OCI-LY3 (cell line): ENCODE data around the gene PLPP3.
A peak's percentile ranks its signal among the peaks of the same experiment; 100 is the strongest.

ENCODE experiments used
- H2AFZ ChIP-seq: fragments of 200-600, 300-600 bp; shearing (Covaris generic); 2 replicates; pipeline ENCODE4 v1.6.0; 2014; ENCODE audit warnings: antibody characterized with exemption, low read depth, low read length
- H3K27ac ChIP-seq: fragments of 200-600, 300-600 bp; sonication (generic); 2 replicates; pipeline ENCODE4 v1.5.1; 2014; ENCODE audit warnings: mild to moderate bottlenecking, low read length, moderate library complexity, mixed read lengths
- H3K27me3 ChIP-seq: fragments of 200-600, 300-600 bp; sonication (generic); 2 replicates; pipeline ENCODE4 v1.6.1; 2014; ENCODE audit warnings: low read depth, low read length, mixed read lengths
- H3K36me3 ChIP-seq: fragments of 200-600, 300-600 bp; sonication (generic); replicated peaks from 2 replicates; pipeline ENCODE3; 2014; ENCODE audit warnings: low read depth, low read length, mixed read lengths
- H3K4me1 ChIP-seq: fragments of 300-600, 200-600 bp; sonication (generic); 2 replicates; pipeline ENCODE4 v1.6.1; 2014; ENCODE audit warnings: low read length, mixed read lengths
- H3K4me2 ChIP-seq: fragments of 200-600, 300-600 bp; sonication (generic); 2 replicates; pipeline ENCODE4 v1.6.1; 2014; ENCODE audit warnings: low read length, mixed read lengths
- H3K4me3 ChIP-seq: fragments of 300-600, 200-600 bp; sonication (generic); 2 replicates; pipeline ENCODE4 v1.5.1; 2014; ENCODE audit warnings: antibody characterized with exemption, mild to moderate bottlenecking, low read length, moderate library complexity
- H3K79me2 ChIP-seq: fragments of 300-600, 200-600 bp; shearing (Covaris generic); 2 replicates; pipeline ENCODE4 v1.6.1; 2014; ENCODE audit warnings: mild to moderate bottlenecking, low read length, mixed read lengths
- H3K9ac ChIP-seq: fragments of 300-600, 200-600 bp; shearing (Covaris generic); 2 replicates; pipeline ENCODE4 v1.6.0; 2014; ENCODE audit warnings: mild to moderate bottlenecking, low read length, moderate library complexity
- H3K9me3 ChIP-seq: fragments of 200-600, 300-600 bp; shearing (Covaris generic); 2 replicates; pipeline ENCODE4 v1.6.1; 2014; ENCODE audit warnings: low read length, mixed read lengths; ENCODE audit not compliant: insufficient read depth
- H4K20me1 ChIP-seq: fragments of 200-600, 300-600 bp; sonication (generic); 2 replicates; pipeline ENCODE4 v1.6.1; 2016; ENCODE audit warnings: low read length, mixed read lengths; ENCODE audit not compliant: insufficient read depth
- EZH2phosphoT487 ChIP-seq: fragments of 200-600 bp; shearing (Covaris generic); IDR thresholded peaks from 2 replicates; pipeline ENCODE4 v1.6.1; 2018; ENCODE audit warnings: antibody characterized with exemption, mixed run types, low read depth
- TF ChIP-seq, protein P1 (sequence below): fragments of 200-600, 300-600 bp; sonication (generic); IDR thresholded peaks from 2 replicates; pipeline ENCODE4 v1.5.1; 2014; ENCODE audit warnings: antibody characterized with exemption, low read length, low read depth

PLPP3 gene

DNA sequence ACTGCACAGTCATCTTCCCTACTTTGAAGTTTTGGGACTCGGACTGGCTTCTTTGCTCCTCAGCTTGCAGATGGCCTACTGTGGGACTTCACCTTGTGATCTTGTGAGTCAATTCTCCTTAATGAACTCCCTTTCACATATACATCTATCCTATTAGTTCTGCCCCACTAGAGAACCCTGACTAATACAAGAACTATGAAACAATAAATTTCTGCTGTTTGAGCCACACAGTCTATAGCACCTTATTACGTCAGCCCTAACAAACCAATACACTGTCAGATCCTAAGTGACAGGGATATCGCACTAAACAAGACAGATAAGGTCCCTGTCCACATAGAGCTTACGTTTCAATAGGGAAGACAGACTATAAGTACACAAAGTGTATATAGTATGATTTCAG lies 120.1 kb downstream of the PLPP3 start:
- peak overlapping the region; percentile 45 for H3K4me2 ChIP-seq
- no peaks in the 10 kb centered on the region for H4K20me1 ChIP-seq
- TF ChIP-seq, protein P1, sequence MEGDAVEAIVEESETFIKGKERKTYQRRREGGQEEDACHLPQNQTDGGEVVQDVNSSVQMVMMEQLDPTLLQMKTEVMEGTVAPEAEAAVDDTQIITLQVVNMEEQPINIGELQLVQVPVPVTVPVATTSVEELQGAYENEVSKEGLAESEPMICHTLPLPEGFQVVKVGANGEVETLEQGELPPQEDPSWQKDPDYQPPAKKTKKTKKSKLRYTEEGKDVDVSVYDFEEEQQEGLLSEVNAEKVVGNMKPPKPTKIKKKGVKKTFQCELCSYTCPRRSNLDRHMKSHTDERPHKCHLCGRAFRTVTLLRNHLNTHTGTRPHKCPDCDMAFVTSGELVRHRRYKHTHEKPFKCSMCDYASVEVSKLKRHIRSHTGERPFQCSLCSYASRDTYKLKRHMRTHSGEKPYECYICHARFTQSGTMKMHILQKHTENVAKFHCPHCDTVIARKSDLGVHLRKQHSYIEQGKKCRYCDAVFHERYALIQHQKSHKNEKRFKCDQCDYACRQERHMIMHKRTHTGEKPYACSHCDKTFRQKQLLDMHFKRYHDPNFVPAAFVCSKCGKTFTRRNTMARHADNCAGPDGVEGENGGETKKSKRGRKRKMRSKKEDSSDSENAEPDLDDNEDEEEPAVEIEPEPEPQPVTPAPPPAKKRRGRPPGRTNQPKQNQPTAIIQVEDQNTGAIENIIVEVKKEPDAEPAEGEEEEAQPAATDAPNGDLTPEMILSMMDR = no peak
- TF ChIP-seq EZH2phosphoT487 = no peak
- peaks cover 13% of the 10 kb centered on the region for H3K27me3 ChIP-seq
- no peak overlapping the region for H3K27ac ChIP-seq
- H2AFZ ChIP-seq = no peak overlapping the region
- peaks cover 32% of the 10 kb centered on the region for H3K4me1 ChIP-seq
- H3K9ac ChIP-seq = no peak overlapping the region
- no peaks in the 10 kb centered on the region for H3K79me2 ChIP-seq
- H3K9me3 ChIP-seq = no peaks in the 10 kb centered on the region
- no peak overlapping the region for H3K4me3 ChIP-seq
- H3K36me3 ChIP-seq = no peaks in the 10 kb centered on the region

DNA sequence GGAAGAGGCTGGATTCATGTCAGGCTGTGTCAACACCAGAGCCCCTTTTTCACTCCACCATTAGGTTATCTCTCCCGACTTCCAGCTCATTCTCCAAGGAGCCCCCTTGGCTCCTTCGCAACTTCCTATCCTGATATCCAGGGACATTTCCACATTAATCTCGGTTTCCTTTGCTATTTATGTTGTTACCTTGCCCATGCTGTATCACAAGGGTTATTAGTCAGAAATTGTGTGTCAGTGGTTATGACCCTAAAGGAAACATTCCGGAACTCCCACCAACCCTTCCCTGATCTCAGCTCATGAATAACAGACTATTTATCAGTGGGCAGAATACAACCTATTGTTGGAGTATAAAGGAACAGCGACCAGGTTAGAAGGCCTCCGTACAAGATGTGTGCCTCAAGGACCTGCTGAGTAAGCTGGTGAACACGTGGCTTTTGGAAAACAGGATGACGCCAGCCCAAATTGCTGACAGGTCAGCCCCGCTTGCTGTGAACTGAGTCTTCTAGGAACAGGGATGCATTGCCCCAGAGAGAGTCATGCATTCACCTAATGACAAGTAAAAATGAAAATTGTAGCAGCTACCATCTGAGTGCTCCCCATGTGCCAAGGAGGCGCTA lies 121.5 kb downstream of the PLPP3 start:
- peaks cover 13% of the 10 kb centered on the region for H3K27me3 ChIP-seq
- H3K36me3 ChIP-seq = no peaks in the 10 kb centered on the region
- no peak overlapping the region for H3K27ac ChIP-seq
- H3K9ac ChIP-seq = no peak overlapping the region
- H3K4me1 ChIP-seq = peaks cover 32% of the 10 kb centered on the region
- H3K79me2 ChIP-seq = no peaks in the 10 kb centered on the region
- no peak overlapping the region for H2AFZ ChIP-seq
- TF ChIP-seq, protein P1 = no peak
- no peak for TF ChIP-seq EZH2phosphoT487
- H3K4me2 ChIP-seq = no peak overlapping the region
- H4K20me1 ChIP-seq = no peaks in the 10 kb centered on the region
- no peak overlapping the region for H3K4me3 ChIP-seq
- H3K9me3 ChIP-seq = no peaks in the 10 kb centered on the region

DNA sequence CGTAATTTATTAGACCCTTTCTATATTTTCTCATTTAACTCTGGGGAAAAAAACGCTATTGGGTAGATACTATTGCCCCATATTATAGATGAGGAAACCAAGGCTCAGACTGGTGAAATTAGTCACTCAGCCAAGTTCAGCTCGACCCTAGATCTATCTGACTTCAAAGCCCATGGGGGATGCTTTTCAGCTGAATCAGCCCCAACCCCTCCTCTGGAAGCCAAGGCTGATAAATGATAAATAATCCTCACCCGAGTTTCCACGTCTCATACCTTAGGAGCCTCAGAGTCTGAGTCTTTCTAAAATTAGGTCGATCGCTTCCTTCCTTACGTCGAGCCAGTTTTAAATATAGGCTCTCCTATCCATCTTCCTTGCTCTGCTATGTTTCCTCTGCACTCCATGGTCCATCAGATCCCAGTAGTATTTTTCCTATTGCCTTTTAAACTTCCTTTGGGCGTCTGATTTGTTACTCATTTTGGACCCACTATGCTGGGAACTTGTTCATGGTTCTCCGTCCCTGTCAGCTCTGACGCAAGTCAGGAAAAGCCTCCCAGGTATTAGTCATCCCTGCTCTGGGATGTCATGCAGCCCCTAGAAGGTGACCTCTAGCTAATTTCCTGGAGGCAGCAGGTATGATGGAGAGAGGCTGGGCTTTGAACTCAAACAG lies 122.8 kb downstream of the PLPP3 start:
- no peak overlapping the region for H3K27ac ChIP-seq
- H3K36me3 ChIP-seq = no peaks in the 10 kb centered on the region
- H3K9ac ChIP-seq = no peak overlapping the region
- no peak overlapping the region for H2AFZ ChIP-seq
- H3K4me3 ChIP-seq = no peak overlapping the region
- TF ChIP-seq, protein P1 = no peak
- TF ChIP-seq EZH2phosphoT487 = no peak
- no peak overlapping the region for H3K4me2 ChIP-seq
- H4K20me1 ChIP-seq = no peaks in the 10 kb centered on the region
- peaks cover 13% of the 10 kb centered on the region for H3K27me3 ChIP-seq
- peaks cover 23% of the 10 kb centered on the region for H3K4me1 ChIP-seq
- no peaks in the 10 kb centered on the region for H3K9me3 ChIP-seq
- no peaks in the 10 kb centered on the region for H3K79me2 ChIP-seq

DNA sequence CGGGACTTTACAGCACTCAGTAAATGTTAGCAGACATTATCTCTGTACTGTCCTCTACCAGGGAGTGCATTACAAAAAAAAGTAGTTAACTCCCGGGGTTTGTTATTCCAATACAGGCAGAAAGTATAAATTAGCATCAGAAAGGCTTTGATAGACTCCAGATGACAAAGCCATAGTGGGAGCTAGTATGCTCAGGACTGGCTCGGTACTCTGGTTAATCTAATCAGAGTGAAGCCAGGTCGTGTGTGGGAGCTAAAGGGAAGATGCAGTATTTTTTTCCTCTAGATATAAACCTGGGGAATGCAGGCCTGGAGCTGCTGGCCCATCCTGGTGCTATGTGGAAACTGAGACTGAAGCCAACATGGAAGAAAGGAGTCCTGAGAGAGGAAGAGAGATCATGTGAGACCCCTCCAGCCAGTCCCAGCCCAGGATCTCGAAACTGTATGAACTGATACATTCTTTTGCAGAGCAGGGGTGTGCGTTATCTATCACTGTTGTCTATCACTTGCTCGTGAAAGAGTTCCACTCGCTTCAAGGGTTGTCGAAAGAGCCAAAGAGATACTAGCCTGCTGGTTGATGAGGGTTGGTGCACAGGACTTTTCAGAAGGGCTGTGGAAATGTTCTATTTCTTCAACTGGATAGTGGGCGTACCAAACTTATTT lies 125.8 kb downstream of the PLPP3 start:
- H4K20me1 ChIP-seq = no peaks in the 10 kb centered on the region
- H3K27ac ChIP-seq = no peak overlapping the region
- no peaks in the 10 kb centered on the region for H3K36me3 ChIP-seq
- no peak overlapping the region for H3K4me2 ChIP-seq
- H3K4me1 ChIP-seq = no peaks in the 10 kb centered on the region; the same call in 1 of the 2 replicates
- H3K79me2 ChIP-seq = no peaks in the 10 kb centered on the region
- no peak overlapping the region for H3K4me3 ChIP-seq
- no peak overlapping the region for H2AFZ ChIP-seq
- H3K9ac ChIP-seq = no peak overlapping the region
- H3K27me3 ChIP-seq = peaks cover 13% of the 10 kb centered on the region; the same call in 1 of the 2 replicates
- no peaks in the 10 kb centered on the region for H3K9me3 ChIP-seq
- no peak for TF ChIP-seq EZH2phosphoT487
- TF ChIP-seq, protein P1 = no peak
